GM18498 (cell line): ENCODE data around the gene EEF1A2.

Source experiments
- ATAC-seq: cut with Tn5 transposase; IDR thresholded peaks from one replicate; pipeline ENCODE4 v1.9.1; 2021; ENCODE audit warnings: mild to moderate bottlenecking, moderate library complexity; ENCODE audit not compliant: unreplicated experiment

The EEF1A2 gene

GRCh38 chr20:63456429-63457284, 42.2 kb downstream of the EEF1A2 start:
- ATAC-seq = no peak

- no peak for ATAC-seq
Observed at GRCh38 chr20:63455568-63455859, 43.4 kb downstream of the EEF1A2 start.

GRCh38 chr20:63454731-63455567, 43.9 kb downstream of the EEF1A2 start:
- no peak for ATAC-seq

GRCh38 chr20:63452821-63453523, 45.9 kb downstream of the EEF1A2 start:
- no peak for ATAC-seq

- ATAC-seq = no peak
Observed at GRCh38 chr20:63452341-63452740, 46.5 kb downstream of the EEF1A2 start.

- no peak for ATAC-seq
Observed at GRCh38 chr20:63451821-63452220, 47.1 kb downstream of the EEF1A2 start.

- ATAC-seq = no peak
Observed at GRCh38 chr20:63449796-63450730, 48.8 kb downstream of the EEF1A2 start.

- ATAC-seq = no peak
Observed at GRCh38 chr20:63449025-63449424, 49.9 kb downstream of the EEF1A2 start.

- ATAC-seq = no peak
Observed at GRCh38 chr20:63448031-63448430, 50.9 kb downstream of the EEF1A2 start.

- no peak for ATAC-seq
Observed at GRCh38 chr20:63447320-63447719, 51.6 kb downstream of the EEF1A2 start.

GRCh38 chr20:63446216-63447024, 52.5 kb downstream of the EEF1A2 start:
- ATAC-seq = no peak

GRCh38 chr20:63445075-63445734, 53.7 kb downstream of the EEF1A2 start:
- ATAC-seq = no peak

GRCh38 chr20:63444548-63444947, 54.3 kb downstream of the EEF1A2 start:
- ATAC-seq = no peak

GRCh38 chr20:63443606-63444395, 55.1 kb downstream of the EEF1A2 start:
- ATAC-seq = no peak

GRCh38 chr20:63442100-63442493, 56.8 kb downstream of the EEF1A2 start:
- ATAC-seq = no peak

- no peak for ATAC-seq
Observed at GRCh38 chr20:63441136-63442099, 57.5 kb downstream of the EEF1A2 start.

- no peak for ATAC-seq
Observed at GRCh38 chr20:63440366-63440955, 58.4 kb downstream of the EEF1A2 start.
